T-helper 1 cell treated with Interleukin-12 subunit alpha and Interleukin-12 subunit beta and Interleukin-4 antibody, amounts not matched to agents 30 μg/mL and 1 μg/mL, for 36 hours (primary cell): ENCODE measurements around the gene SLC15A3.

Experiments
- H3K27ac Mint-ChIP-seq: one replicate; pipeline ENCODE4 v1.8.0; 2021; ENCODE audit warnings: mild to moderate bottlenecking, mixed read lengths
- H3K27me3 Mint-ChIP-seq: one replicate; pipeline ENCODE4 v1.8.0; 2021; ENCODE audit warnings: low read depth, mixed read lengths
- H3K36me3 Mint-ChIP-seq: one replicate; pipeline ENCODE4 v1.8.0; 2021; ENCODE audit warnings: low read depth, mixed read lengths
- H3K4me1 Mint-ChIP-seq: one replicate; pipeline ENCODE4 v1.8.0; 2021; ENCODE audit warnings: low read depth, mixed read lengths
- H3K4me3 Mint-ChIP-seq: one replicate; pipeline ENCODE4 v1.8.0; 2021; ENCODE audit warnings: mild to moderate bottlenecking, moderate library complexity, mixed read lengths
- H3K9me3 Mint-ChIP-seq: one replicate; pipeline ENCODE4 v1.8.0; 2021; ENCODE audit warnings: mixed read lengths

Gene SLC15A3

DNA sequence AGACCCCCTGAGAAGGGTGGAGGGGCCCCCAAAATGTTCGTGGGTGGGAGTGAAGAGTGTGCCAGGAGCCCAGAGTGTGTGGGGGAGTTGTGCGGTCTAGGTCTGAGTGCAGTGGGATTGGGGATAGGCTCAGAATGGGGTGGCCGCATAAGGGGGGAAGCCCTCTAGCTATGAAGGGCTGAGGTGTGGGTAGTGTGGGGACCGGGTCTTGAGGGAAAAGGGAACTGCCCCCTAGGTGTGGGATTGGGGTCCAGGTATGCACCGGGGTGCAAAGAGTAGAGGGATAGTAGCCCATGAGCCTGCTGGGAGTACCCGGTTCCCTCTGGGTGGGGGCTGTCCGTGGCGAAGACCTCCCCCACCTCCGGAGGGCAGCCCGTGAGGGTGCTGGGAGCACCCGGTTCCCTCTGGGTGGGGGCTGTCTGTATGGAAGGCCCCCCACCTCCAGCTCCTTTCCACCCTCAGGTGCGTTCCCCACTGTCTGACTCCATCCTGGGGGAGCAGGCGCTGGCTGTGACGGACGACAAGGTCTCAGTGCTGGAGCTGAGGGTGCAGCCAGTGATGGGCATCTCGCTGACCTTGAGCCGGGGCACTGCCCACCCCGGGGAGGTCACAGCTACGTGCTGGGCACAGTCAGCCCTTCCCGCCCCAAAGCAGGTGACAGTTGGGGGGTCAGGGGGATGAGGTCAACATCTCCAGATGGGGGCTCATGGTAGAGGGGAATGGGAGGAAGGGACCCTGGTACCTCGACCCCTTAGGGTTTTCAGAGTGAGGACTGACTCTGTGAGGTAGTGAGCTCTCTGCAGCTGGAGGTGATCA is 17.0 kb downstream of the SLC15A3 start:
- no peak overlapping the region for H3K27ac Mint-ChIP-seq
- H3K27me3 Mint-ChIP-seq: peaks cover 1% of the 10 kb centered on the region
- H3K4me3 Mint-ChIP-seq: no peak overlapping the region
- no peaks in the 10 kb centered on the region for H3K9me3 Mint-ChIP-seq
- peaks cover under 1% of the 10 kb centered on the region for H3K4me1 Mint-ChIP-seq
- no peaks in the 10 kb centered on the region for H3K36me3 Mint-ChIP-seq

DNA sequence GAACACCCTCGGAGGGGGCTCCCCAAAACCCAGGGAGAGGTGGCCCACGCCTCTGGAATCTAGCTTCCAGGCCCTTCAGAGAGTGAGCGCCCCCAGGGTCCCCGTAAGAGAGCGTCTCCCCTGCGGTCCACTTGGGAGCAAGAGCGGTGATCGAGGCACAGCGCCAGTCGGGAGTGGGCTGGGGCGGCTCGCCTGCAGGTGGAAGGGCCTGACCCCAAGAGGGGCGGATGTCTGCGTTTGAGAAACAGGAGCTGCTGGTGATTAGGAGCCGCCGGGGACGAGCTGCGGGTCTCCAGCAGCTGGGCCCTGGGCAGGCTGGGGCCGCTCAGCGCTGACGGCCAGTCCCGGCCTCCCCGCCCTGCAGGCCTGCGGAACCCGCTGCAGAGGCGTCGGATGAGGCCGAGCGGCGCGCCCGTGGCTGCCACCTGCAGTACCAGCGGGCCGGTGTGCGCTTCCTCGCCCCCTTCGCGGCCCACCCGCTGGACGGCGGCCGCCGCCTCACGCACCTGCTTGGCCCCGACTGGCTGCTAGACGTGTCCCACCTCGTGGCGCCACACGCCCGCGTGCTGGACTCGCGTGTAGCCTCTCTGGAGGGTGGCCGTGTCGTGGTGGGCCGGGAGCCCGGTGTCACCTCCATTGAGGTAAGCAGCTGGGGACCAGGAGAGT is 17.7 kb downstream of the SLC15A3 start:
- Mint-ChIP-seq H3K4me1 (no peaks in the 10 kb centered on the region), H3K36me3 (no peaks in the 10 kb centered on the region), H3K27ac (no peak overlapping the region)

DNA sequence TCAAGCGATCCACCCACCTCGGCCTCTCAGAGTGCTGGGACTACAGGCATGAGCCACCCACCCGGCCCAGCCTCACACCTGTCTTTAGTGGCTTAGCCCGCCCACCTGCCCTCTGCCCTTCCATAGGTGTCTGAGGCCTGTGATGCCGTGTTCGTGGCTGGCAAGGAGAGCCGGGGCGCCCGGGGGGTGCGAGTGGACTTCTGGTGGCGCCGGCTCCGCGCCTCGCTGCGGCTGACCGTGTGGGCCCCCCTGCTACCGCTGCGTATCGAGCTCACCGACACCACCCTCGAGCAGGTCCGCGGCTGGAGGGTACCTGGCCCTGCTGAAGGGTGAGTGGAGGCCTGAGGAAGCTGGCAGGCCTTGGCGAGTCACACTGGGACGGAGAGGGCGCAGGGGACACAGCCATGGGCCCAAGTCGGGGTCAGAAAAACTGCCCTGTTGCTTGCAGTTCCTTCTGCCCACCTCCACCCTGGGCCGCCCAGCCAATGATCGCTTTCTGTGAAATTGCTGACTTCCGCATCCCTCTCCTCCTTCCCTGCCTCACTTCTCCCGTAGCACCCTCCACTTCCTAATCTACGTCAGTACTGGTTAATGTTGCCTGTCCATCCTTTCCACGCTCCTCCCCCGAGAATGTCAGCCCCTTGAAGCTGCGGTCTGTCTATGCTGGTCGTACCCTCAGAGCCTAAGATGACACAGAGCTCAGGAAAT is 18.4 kb downstream of the SLC15A3 start:
- H3K9me3 Mint-ChIP-seq: no peaks in the 10 kb centered on the region
- no peak overlapping the region for H3K27ac Mint-ChIP-seq
- H3K4me3 Mint-ChIP-seq: no peak overlapping the region
- no peaks in the 10 kb centered on the region for H3K36me3 Mint-ChIP-seq
- H3K27me3 Mint-ChIP-seq: peaks cover 5% of the 10 kb centered on the region
- no peaks in the 10 kb centered on the region for H3K4me1 Mint-ChIP-seq

More for the DNA sequence above, 17.7 kb downstream of the SLC15A3 start:
- no peak overlapping the region for H3K4me3 Mint-ChIP-seq
- H3K9me3 Mint-ChIP-seq: no peaks in the 10 kb centered on the region
- peaks cover 5% of the 10 kb centered on the region for H3K27me3 Mint-ChIP-seq

DNA sequence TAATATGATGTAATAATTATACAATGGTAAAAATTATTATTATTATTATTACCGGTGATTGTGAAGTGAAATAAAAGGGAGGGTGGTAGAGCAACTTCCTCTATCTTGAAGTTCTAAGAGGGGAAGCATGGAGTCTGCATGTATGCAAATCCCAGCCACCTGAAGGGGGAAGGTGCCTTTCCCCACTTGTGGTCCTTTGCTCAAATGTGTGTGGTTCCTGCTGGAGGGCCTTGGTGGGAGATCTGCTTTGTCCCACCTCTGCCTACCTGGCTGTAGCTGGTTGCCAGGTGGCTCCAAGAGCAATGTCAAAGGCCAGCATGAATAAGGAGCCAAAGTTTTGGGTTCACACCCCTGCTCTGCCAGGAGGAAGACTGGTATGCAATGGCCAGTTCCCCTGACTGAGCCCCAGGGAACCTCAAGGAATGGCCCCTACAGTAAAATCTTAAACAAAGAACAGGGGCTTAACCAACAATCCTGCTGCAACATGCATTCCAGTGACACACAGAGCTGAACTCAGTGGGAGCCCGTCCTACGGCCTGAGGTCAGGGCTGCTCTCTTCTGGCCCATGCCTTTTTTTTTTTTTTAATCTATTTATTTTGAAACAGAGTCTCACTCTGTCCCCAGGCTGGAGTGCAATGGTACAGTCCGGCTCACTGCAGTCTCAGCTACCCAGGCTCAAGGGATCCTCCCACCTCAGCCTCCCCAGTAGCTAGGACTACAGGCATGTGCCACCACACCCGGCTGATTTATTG is 19.2 kb downstream of the SLC15A3 start:
- Mint-ChIP-seq H3K27me3 (peaks cover 5% of the 10 kb centered on the region), H3K36me3 (no peaks in the 10 kb centered on the region), H3K4me3 (no peak overlapping the region), H3K27ac (no peak overlapping the region), H3K4me1 (no peaks in the 10 kb centered on the region), H3K9me3 (no peaks in the 10 kb centered on the region)

DNA sequence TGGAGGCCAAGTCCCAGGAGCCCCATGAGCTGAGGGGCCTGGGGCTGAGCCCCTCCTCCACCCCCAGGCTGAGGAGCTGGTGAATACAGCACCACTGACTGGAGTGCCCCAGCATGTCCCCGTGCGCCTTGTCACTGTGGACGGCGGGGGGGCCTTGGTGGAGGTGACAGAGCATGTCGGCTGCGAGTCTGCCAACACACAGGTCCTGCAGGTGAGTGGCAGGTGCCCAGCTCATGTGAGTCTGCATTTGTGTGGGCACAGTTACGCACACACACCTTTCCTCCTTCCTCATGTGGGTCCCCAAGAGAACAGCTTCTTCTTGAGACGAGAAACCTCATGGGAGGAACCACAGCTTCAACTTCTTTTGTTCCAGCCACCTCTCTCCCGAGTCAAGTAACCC is 20.1 kb downstream of the SLC15A3 start:
- H3K36me3 Mint-ChIP-seq: no peaks in the 10 kb centered on the region
- no peak overlapping the region for H3K27ac Mint-ChIP-seq
- H3K4me1 Mint-ChIP-seq: no peaks in the 10 kb centered on the region
- H3K4me3 Mint-ChIP-seq: no peak overlapping the region
- peaks cover 13% of the 10 kb centered on the region for H3K27me3 Mint-ChIP-seq
- no peaks in the 10 kb centered on the region for H3K9me3 Mint-ChIP-seq

DNA sequence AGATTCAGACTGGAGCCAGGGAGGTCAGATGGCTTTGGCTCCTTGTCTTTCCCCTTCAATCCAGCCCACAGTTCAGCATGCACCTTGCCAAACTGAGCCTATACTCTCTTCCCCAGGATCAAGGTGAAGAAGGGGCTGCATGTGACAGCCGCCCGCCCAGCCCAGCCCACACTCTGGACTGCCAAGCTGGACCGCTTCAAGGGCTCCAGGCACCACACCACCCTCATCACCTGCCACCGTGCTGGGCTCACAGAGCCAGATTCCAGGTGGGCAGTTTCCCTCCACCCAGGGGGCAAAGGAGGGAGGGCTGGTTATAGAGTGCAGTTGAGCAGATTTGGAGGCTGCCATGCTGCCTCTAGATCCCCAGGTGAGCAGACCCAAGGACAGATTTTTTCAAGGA is 21.6 kb downstream of the SLC15A3 start:
- Mint-ChIP-seq H3K4me3 (no peak overlapping the region), H3K36me3 (no peaks in the 10 kb centered on the region), H3K27me3 (peaks cover 28% of the 10 kb centered on the region), H3K9me3 (no peaks in the 10 kb centered on the region), H3K27ac (no peak overlapping the region), H3K4me1 (peaks cover 6% of the 10 kb centered on the region)

DNA sequence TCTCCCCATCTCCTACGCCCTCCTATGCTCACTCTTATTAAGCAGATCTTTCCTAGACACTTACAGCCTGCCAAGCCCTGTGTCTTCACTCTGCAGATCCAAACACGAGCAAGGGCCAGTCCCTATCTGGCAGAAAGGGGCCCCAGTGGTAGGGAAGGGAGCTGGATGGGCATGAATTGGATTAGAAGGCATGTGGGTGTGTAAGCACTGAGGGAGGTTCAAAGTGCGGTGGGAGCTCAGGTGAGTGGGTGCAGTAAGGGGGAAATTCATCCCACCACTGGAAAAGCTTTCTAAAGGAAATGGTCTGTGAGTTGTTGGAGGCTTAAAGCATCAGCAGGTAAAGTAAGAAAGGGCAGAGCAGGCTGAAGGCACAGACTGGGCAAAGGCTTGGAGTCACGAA is 22.2 kb downstream of the SLC15A3 start:
- H3K4me3 Mint-ChIP-seq: no peak overlapping the region
- no peak overlapping the region for H3K27ac Mint-ChIP-seq
- H3K9me3 Mint-ChIP-seq: no peaks in the 10 kb centered on the region
- peaks cover 10% of the 10 kb centered on the region for H3K4me1 Mint-ChIP-seq
- no peaks in the 10 kb centered on the region for H3K36me3 Mint-ChIP-seq
- H3K27me3 Mint-ChIP-seq: peaks cover 32% of the 10 kb centered on the region

DNA sequence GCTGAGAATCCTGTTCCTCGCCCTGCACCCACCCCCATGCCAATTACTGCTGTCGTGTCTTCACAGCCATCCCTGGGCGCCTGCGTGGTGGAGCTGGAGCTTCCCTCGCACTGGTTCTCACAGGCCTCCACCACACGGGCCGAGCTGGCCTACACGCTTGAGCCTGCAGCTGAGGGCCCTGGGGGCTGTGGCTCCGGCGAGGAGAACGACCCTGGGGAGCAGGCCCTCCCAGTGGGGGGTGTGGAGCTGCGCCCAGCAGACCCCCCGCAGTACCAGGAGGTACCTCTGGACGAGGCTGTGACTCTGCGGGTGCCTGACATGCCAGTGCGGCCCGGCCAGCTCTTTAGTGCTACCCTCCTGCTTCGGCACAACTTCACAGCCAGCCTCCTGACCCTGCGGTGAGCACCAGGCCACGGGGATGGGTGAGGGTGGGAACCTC is 23.4 kb downstream of the SLC15A3 start:
- Mint-ChIP-seq H3K9me3 (no peaks in the 10 kb centered on the region), H3K27ac (no peak overlapping the region), H3K4me3 (no peak overlapping the region), H3K36me3 (no peaks in the 10 kb centered on the region), H3K27me3 (peaks cover 36% of the 10 kb centered on the region), H3K4me1 (peaks cover 13% of the 10 kb centered on the region)

DNA sequence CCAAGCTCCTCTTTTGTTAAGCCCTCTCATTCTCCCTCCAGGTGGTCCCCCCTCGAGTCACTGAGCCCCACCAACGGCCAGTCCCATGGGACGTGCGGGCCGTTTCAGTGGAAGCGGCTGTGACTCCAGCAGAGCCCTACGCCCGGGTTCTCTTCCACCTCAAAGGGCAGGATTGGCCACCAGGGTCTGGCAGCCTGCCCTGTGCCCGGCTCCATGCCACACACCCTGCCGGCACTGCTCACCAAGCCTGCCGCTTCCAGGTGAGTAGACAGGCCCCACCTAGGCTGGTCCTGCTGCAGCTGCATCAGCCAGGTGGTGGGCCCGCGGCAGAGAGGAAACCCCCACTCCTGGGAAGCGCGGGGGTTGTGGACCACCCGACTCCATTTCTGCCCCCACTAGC is 24.4 kb downstream of the SLC15A3 start:
- Mint-ChIP-seq H3K4me1 (peaks cover 14% of the 10 kb centered on the region), H3K36me3 (peaks cover 4% of the 10 kb centered on the region), H3K4me3 (no peak overlapping the region), H3K9me3 (no peaks in the 10 kb centered on the region), H3K27ac (no peak overlapping the region), H3K27me3 (peaks cover 36% of the 10 kb centered on the region)

DNA sequence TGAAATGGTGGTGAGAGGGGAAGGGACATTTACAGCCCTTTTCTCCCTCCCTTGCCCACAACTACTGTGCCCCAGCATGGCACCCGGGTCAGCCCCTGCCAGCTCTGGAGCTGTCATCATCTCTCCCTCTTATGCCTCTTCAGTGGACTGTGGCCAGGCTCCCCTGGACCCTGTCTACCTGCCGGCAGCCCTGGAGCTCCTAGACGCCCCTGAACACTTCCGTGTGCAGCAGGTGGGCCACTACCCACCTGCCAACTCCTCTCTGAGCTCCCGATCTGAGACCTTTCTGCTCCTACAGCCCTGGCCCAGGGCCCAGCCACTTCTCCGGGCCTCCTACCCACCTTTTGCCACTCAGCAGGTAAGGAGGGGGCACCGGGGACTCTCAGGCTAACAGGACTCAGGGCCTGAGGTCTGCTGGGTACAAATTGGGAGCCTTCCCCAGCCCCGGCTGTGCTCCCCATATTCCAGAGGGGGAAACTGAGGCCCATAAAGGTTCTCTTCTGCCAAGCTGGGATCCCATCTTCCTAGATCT is 24.8 kb downstream of the SLC15A3 start:
- H3K4me3 Mint-ChIP-seq: no peak overlapping the region
- peaks cover 36% of the 10 kb centered on the region for H3K27me3 Mint-ChIP-seq
- peaks cover 8% of the 10 kb centered on the region for H3K36me3 Mint-ChIP-seq
- peaks cover 14% of the 10 kb centered on the region for H3K4me1 Mint-ChIP-seq
- no peaks in the 10 kb centered on the region for H3K9me3 Mint-ChIP-seq
- H3K27ac Mint-ChIP-seq: no peak overlapping the region

DNA sequence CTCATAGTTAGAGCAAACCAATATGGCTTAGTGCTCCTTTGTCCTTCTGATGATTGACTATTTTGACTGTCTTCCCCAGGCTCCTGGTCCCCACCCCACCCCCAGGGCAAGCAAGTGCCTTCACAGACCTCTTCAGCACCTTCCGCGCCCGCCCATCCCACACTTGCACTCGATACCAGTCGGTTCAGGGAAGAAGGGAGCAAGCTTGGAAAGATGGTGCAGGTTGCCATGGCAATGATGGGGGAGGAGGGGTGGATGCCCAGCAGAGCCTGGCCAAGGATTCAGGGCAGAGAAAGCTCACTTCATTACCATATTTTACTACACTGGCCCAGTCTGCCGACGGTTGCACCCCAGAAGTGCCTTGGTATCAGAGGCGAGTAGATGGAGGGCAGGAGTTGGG is 25.5 kb downstream of the SLC15A3 start:
- Mint-ChIP-seq H3K9me3 (no peaks in the 10 kb centered on the region), H3K36me3 (peaks cover 12% of the 10 kb centered on the region), H3K27ac (no peak overlapping the region), H3K27me3 (peaks cover 36% of the 10 kb centered on the region), H3K4me1 (peaks cover 14% of the 10 kb centered on the region), H3K4me3 (no peak overlapping the region)

DNA sequence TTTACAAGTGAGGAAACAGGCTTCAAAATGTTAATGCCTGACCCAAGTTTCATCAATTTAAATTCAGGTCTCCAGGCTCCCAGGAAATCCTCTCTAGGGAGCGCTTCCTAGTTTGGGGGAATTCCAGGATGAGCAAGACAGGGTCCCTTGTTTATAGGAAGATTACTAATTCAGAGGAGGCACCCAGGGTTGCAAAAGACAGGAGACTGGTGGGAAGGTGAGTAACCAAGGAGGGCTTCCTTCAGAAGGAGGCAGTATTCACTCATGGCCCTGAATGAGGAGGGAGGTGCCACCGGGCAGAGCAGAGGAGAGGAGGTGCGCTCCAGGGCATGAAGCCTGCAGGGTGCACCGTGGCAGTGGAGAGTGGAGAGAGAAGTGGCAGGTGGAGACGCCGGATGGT is 26.1 kb downstream of the SLC15A3 start:
- peaks cover 14% of the 10 kb centered on the region for H3K4me1 Mint-ChIP-seq
- no peak overlapping the region for H3K27ac Mint-ChIP-seq
- H3K4me3 Mint-ChIP-seq: peak overlapping the region; percentile 65
- H3K9me3 Mint-ChIP-seq: no peaks in the 10 kb centered on the region
- peaks cover 13% of the 10 kb centered on the region for H3K36me3 Mint-ChIP-seq
- peaks cover 36% of the 10 kb centered on the region for H3K27me3 Mint-ChIP-seq

DNA sequence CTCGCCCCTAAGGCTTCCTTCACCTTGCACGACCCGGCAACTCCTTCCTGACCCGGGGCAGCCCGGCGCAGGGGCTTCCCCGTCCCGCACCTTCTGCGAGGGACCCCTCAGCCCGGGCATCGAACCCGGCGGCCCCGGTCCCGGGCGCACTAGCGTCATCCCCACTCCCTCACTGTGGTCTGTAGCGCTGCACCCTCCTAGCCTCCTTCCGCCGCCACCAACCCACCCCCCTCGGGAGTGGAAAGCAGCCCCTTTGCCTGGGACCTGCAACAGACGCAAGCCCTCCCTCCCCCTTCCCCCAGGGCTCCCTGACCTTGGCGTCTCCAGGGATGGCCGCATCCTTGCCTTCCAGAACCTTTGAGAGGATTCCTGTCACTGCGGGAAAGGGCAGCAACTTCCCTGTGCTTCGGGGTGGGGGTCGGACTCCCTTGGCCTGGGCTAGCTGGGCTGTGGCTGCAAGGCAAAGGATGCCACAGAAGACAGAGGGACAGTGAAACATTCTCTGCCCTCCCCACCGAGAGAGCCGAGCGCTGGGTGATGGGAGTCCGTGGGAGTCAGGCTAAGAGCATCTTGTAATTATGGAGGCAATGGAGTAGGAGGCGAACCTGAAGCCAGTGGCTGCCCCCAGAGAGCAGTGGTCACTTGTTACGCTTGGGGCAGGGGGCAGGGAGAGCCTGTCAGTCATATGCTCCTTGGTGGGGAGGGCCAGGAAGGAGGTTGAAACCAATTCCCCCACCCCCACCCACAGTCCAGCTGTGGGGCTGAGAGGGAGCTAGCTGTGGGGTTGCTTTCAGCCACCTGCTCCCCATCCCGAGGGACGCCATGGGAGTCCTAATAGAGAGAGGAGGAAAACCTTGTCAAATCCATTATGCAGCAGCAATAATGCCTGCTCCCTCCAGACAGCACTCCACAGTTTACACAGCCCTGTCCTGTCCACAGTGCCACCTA is 26.8 kb downstream of the SLC15A3 start:
- H3K36me3 Mint-ChIP-seq: peaks cover 20% of the 10 kb centered on the region
- H3K9me3 Mint-ChIP-seq: no peaks in the 10 kb centered on the region
- H3K27me3 Mint-ChIP-seq: peaks cover 36% of the 10 kb centered on the region
- peaks cover 14% of the 10 kb centered on the region for H3K4me1 Mint-ChIP-seq
- peak overlapping the region; percentile 65 for H3K4me3 Mint-ChIP-seq
- H3K27ac Mint-ChIP-seq: no peak overlapping the region
